CD4-positive, alpha-beta T cell treated with Interleukin-4 for 4 hours (primary cell): ENCODE data around the gene APBA2.

Source experiments
- DNase-seq: peaks from one replicate; pipeline ENCODE4 v3.0.0-alpha.2; 2020

Gene APBA2

GRCh38 chr15:28986726-28987125, 101.0 kb downstream of the APBA2 start:
- DNase-seq, result no peak

- DNase-seq, result no peak
Measured at GRCh38 chr15:28987337-28987736, 101.6 kb downstream of the APBA2 start.

GRCh38 chr15:28989239-28989830, 103.6 kb downstream of the APBA2 start:
- DNase-seq, result no peak

GRCh38 chr15:28989896-28990295, 104.1 kb downstream of the APBA2 start:
- no peak for DNase-seq

- DNase-seq, result no peak
Measured at GRCh38 chr15:28990390-28990789, 104.6 kb downstream of the APBA2 start.

- DNase-seq, result no peak
Measured at GRCh38 chr15:28991236-28992171, 105.7 kb downstream of the APBA2 start.

GRCh38 chr15:28992336-28992864, 106.6 kb downstream of the APBA2 start:
- no peak for DNase-seq

GRCh38 chr15:28993051-28993719, 107.4 kb downstream of the APBA2 start:
- no peak for DNase-seq

GRCh38 chr15:28993720-28994053, 107.9 kb downstream of the APBA2 start:
- no peak for DNase-seq

GRCh38 chr15:28994142-28994830, 108.5 kb downstream of the APBA2 start:
- DNase-seq, result peak; percentile 24

- no peak for DNase-seq
Measured at GRCh38 chr15:28994831-28995596, 109.2 kb downstream of the APBA2 start.

GRCh38 chr15:28995705-28996104, 109.9 kb downstream of the APBA2 start:
- DNase-seq, result no peak

- DNase-seq, result no peak
Measured at GRCh38 chr15:28996289-28996688, 110.5 kb downstream of the APBA2 start.

GRCh38 chr15:28996953-28997352, 111.2 kb downstream of the APBA2 start:
- no peak for DNase-seq

GRCh38 chr15:28997791-28998190, 112.0 kb downstream of the APBA2 start:
- DNase-seq, result no peak

- DNase-seq, result no peak
Measured at GRCh38 chr15:28998511-28998910, 112.7 kb downstream of the APBA2 start.

GRCh38 chr15:29003191-29003839, 117.5 kb downstream of the APBA2 start:
- no peak for DNase-seq

GRCh38 chr15:29003840-29004233, 118.1 kb downstream of the APBA2 start:
- DNase-seq, result no peak

- DNase-seq, result no peak
Measured at GRCh38 chr15:29005931-29006330, 120.2 kb downstream of the APBA2 start.

- no peak for DNase-seq
Measured at GRCh38 chr15:29008846-29009245, 123.1 kb downstream of the APBA2 start.

- no peak for DNase-seq
Measured at GRCh38 chr15:29012097-29012496, 126.3 kb downstream of the APBA2 start.

- no peak for DNase-seq
Measured at GRCh38 chr15:29014493-29014892, 128.7 kb downstream of the APBA2 start.
